Neural progenitor cell (in vitro differentiated cells): Measurements from ENCODE around the gene NUP214.

Experiments used
- EZH2phosphoT487 ChIP-seq: fragments of 200-600 bp; sonication (generic); IDR thresholded peaks from 2 replicates; pipeline ENCODE4 v1.6.1; 2017; ENCODE audit warnings: antibody characterized with exemption
- TF ChIP-seq, protein P1 (sequence below): fragments of 200-600 bp; sonication (generic); IDR thresholded peaks from 2 replicates; pipeline ENCODE4 v1.5.1; 2017; ENCODE audit warnings: antibody characterized with exemption, mild to moderate bottlenecking

DNA sequence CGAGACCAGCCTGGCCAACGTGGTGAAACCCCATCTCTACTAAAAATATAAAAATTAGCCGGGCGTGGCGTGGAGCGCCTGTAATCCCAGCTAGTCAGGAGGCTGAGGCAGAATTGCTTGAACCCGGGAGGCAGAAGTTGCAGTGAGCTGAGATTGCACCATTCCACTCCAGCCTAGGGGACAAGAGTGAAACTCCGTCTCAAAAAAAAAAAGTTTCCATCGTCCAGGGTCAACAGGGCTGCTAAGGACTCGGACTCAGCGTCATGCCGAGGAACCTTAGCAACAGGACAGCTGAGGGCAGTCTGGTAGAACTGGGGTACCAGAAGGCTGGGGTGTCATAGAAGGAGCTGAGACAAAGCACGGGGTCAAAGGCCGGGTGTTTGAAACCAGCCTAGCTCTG lies 129.2 kb downstream of the NUP214 start:
- TF ChIP-seq, protein P1, sequence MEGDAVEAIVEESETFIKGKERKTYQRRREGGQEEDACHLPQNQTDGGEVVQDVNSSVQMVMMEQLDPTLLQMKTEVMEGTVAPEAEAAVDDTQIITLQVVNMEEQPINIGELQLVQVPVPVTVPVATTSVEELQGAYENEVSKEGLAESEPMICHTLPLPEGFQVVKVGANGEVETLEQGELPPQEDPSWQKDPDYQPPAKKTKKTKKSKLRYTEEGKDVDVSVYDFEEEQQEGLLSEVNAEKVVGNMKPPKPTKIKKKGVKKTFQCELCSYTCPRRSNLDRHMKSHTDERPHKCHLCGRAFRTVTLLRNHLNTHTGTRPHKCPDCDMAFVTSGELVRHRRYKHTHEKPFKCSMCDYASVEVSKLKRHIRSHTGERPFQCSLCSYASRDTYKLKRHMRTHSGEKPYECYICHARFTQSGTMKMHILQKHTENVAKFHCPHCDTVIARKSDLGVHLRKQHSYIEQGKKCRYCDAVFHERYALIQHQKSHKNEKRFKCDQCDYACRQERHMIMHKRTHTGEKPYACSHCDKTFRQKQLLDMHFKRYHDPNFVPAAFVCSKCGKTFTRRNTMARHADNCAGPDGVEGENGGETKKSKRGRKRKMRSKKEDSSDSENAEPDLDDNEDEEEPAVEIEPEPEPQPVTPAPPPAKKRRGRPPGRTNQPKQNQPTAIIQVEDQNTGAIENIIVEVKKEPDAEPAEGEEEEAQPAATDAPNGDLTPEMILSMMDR, result no peak
- TF ChIP-seq EZH2phosphoT487, result no peak
